ENCODE measurements around the gene ARMH2. TPM values are rescaled to one million over a fixed set of nuclear protein-coding genes. Genes with fewer than 3 reads are reported as not detected.
A peak's percentile ranks its signal among the peaks of the same experiment; 100 is the strongest.
"Not testable (repeated sequence)": the region's sequence is repeated elsewhere in the genome, so short reads cannot be mapped to it uniquely, and the experiment has no call there.

The ARMH2 gene
- total RNA-seq, 1 experiment from 2014 or later: not detected

GRCh38 chr6:24768361-24768760 lies 30.4 kb downstream of the ARMH2 start:
- no peak for DNase-seq (ENCODE audit: low spot score)
- in situ Hi-C loops (cut with HindIII; ENCODE audit: low sequenced_read_pairs): no loop called here

- DNase-seq (ENCODE audit: low spot score): peak; percentile 16
Observed at GRCh38 chr6:24766680-24767462, 31.8 kb downstream of the ARMH2 start.

GRCh38 chr6:24765968-24766367 lies 32.7 kb downstream of the ARMH2 start:
- DNase-seq (ENCODE audit: low spot score); in situ Hi-C loops (cut with HindIII; ENCODE audit: low sequenced_read_pairs): not testable (repeated sequence)

More at GRCh38 chr6:24766680-24767462, 31.8 kb downstream of the ARMH2 start:
- in situ Hi-C loops (cut with HindIII; ENCODE audit: low sequenced_read_pairs): no loop called here

- DNase-seq (ENCODE audit: low spot score); in situ Hi-C loops (cut with HindIII; ENCODE audit: low sequenced_read_pairs): not testable (repeated sequence)
Observed at GRCh38 chr6:24764833-24765828, 33.6 kb downstream of the ARMH2 start.

GRCh38 chr6:24763578-24763977 lies 35.1 kb downstream of the ARMH2 start:
- no peak for DNase-seq (ENCODE audit: low spot score)
- in situ Hi-C loops (cut with HindIII; ENCODE audit: low sequenced_read_pairs): no loop called here

- DNase-seq (ENCODE audit: low spot score): no peak
- in situ Hi-C loops (cut with HindIII; ENCODE audit: low sequenced_read_pairs): no loop called here
Observed at GRCh38 chr6:24761851-24762250, 36.9 kb downstream of the ARMH2 start.

- DNase-seq (ENCODE audit: low spot score): no peak
- in situ Hi-C loops (cut with HindIII; ENCODE audit: low sequenced_read_pairs): no loop called here
Observed at GRCh38 chr6:24761193-24761835, 37.4 kb downstream of the ARMH2 start.

- DNase-seq (ENCODE audit: low spot score): no peak
- in situ Hi-C loops (cut with HindIII; ENCODE audit: low sequenced_read_pairs): no loop called here
Observed at GRCh38 chr6:24760210-24760609, 38.5 kb downstream of the ARMH2 start.

GRCh38 chr6:24759718-24760117 lies 39.0 kb downstream of the ARMH2 start:
- DNase-seq (ENCODE audit: low spot score): no peak
- in situ Hi-C loops (cut with HindIII; ENCODE audit: low sequenced_read_pairs): no loop called here

GRCh38 chr6:24757611-24758010 lies 41.1 kb downstream of the ARMH2 start:
- in situ Hi-C loops (cut with HindIII; ENCODE audit: low sequenced_read_pairs): no loop called here

GRCh38 chr6:24755279-24755678 lies 43.4 kb downstream of the ARMH2 start:
- no peak for DNase-seq (ENCODE audit: low spot score)
- in situ Hi-C loops (cut with HindIII; ENCODE audit: low sequenced_read_pairs): no loop called here

More at GRCh38 chr6:24757611-24758010, 41.1 kb downstream of the ARMH2 start:
- DNase-seq (ENCODE audit: low spot score): no peak

- in situ Hi-C loops (cut with HindIII; ENCODE audit: low sequenced_read_pairs): not testable (repeated sequence)
Observed at GRCh38 chr6:24754378-24754777, 44.3 kb downstream of the ARMH2 start.

GRCh38 chr6:24753545-24753944 lies 45.2 kb downstream of the ARMH2 start:
- in situ Hi-C loops (cut with HindIII; ENCODE audit: low sequenced_read_pairs): no loop called here

More at GRCh38 chr6:24754378-24754777, 44.3 kb downstream of the ARMH2 start:
- not testable (repeated sequence) for DNase-seq (ENCODE audit: low spot score)

GRCh38 chr6:24752917-24753492 lies 45.7 kb downstream of the ARMH2 start:
- in situ Hi-C loops (cut with HindIII; ENCODE audit: low sequenced_read_pairs): no loop called here
- no peak for DNase-seq (ENCODE audit: low spot score)

More at GRCh38 chr6:24753545-24753944, 45.2 kb downstream of the ARMH2 start:
- DNase-seq (ENCODE audit: low spot score): no peak

- no peak for DNase-seq (ENCODE audit: low spot score)
- in situ Hi-C loops (cut with HindIII; ENCODE audit: low sequenced_read_pairs): no loop called here
Observed at GRCh38 chr6:24752503-24752902, 46.2 kb downstream of the ARMH2 start.

- DNase-seq (ENCODE audit: low spot score); in situ Hi-C loops (cut with HindIII; ENCODE audit: low sequenced_read_pairs): not testable (repeated sequence)
Observed at GRCh38 chr6:24750878-24751277, 47.8 kb downstream of the ARMH2 start.

GRCh38 chr6:24749297-24749696 lies 49.4 kb downstream of the ARMH2 start:
- in situ Hi-C loops (cut with HindIII; ENCODE audit: low sequenced_read_pairs): no loop called here
- DNase-seq (ENCODE audit: low spot score): no peak
